ENCODE results near the gene GPD1L. TPM values are rescaled to one million over a fixed set of nuclear protein-coding genes. Genes with fewer than 3 reads are reported as not detected.

The GPD1L gene
- total RNA-seq, 2 donors from 2014 or later = 1.5 to 3.5 TPM

- 92% methylated on average over 1 of the region's 1 CpG; no CpG with 5 or more reads in 1 of the 2 experiments for WGBS, 2 experiments (ENCODE audit: insufficient coverage in 1 of 2, insufficient read length in 1 of 2)
These were observed 91.6 kb downstream of the GPD1L start for GRCh38 chr3:32197991-32198390.

GRCh38 chr3:32198714-32199113 lies 92.3 kb downstream of the GPD1L start:
- peaks cover 4% of the 10 kb centered on the region for H3K27me3 Mint-ChIP-seq (ENCODE audit: insufficient read depth)
- 94 to 100% methylated on average over 1 to 3 of the region's 3 CpGs for WGBS, 2 experiments (ENCODE audit: insufficient coverage in 1 of 2, insufficient read length in 1 of 2)
- peaks cover 6% of the 10 kb centered on the region for H3K4me1 ChIP-seq (ENCODE audit: control insufficient read depth, insufficient read depth, low read length)

More at GRCh38 chr3:32197991-32198390, 91.6 kb downstream of the GPD1L start:
- Mint-ChIP-seq H3K4me1 (peaks cover 12% of the 10 kb centered on the region), H3K27me3 (ENCODE audit: insufficient read depth) (peaks cover 6% of the 10 kb centered on the region), H3K9me3 (no peaks in the 10 kb centered on the region), H3K36me3 (ENCODE audit: low read depth) (no peaks in the 10 kb centered on the region), H3K4me3 (no peak overlapping the region), H3K27ac (no peak overlapping the region)
- DNase-seq = no peak
- Histone ChIP-seq H3K9ac (ENCODE audit: extremely low read depth, low read length, poor library complexity, severe bottlenecking) (no peak overlapping the region), H3K36me3 (ENCODE audit: control insufficient read depth, insufficient read depth, low read length) (no peaks in the 10 kb centered on the region), H3K4me3 (ENCODE audit: low read length) (no peak overlapping the region), H3K27me3 (ENCODE audit: control insufficient read depth, insufficient read depth, low read length, poor library complexity, severe bottlenecking) (no peaks in the 10 kb centered on the region), H3K27ac (ENCODE audit: low read depth, low read length) (no peak overlapping the region), H3K4me1 (ENCODE audit: control insufficient read depth, insufficient read depth, low read length) (peaks cover 6% of the 10 kb centered on the region), H3K9me3 (ENCODE audit: control insufficient read depth, low read length) (no peaks in the 10 kb centered on the region)
- no peak for TF ChIP-seq CTCF (conservative IDR thresholded peaks at IDR 0.05)

GRCh38 chr3:32200490-32200889 lies 94.1 kb downstream of the GPD1L start:
- H3K4me3 Mint-ChIP-seq = no peak overlapping the region
- no peak for DNase-seq
- H3K27ac ChIP-seq (ENCODE audit: low read depth, low read length) = no peak overlapping the region
- no peaks in the 10 kb centered on the region for H3K4me1 ChIP-seq (ENCODE audit: control insufficient read depth, insufficient read depth, low read length)
- no peaks in the 10 kb centered on the region for H3K27me3 ChIP-seq (ENCODE audit: control insufficient read depth, insufficient read depth, low read length, poor library complexity, severe bottlenecking)
- TF ChIP-seq CTCF (conservative IDR thresholded peaks at IDR 0.05) = no peak
- WGBS, 2 experiments (ENCODE audit: insufficient coverage in 1 of 2, insufficient read length in 1 of 2) = 94% methylated on average over 6 to 7 of the region's 7 CpGs
- peaks cover 2% of the 10 kb centered on the region for H3K4me1 Mint-ChIP-seq
- no peaks in the 10 kb centered on the region for H3K36me3 Mint-ChIP-seq (ENCODE audit: low read depth)
- H3K36me3 ChIP-seq (ENCODE audit: control insufficient read depth, insufficient read depth, low read length) = no peaks in the 10 kb centered on the region
- no peaks in the 10 kb centered on the region for H3K9me3 ChIP-seq (ENCODE audit: control insufficient read depth, low read length)
- no peak overlapping the region for H3K27ac Mint-ChIP-seq
- H3K9ac ChIP-seq (ENCODE audit: extremely low read depth, low read length, poor library complexity, severe bottlenecking) = no peak overlapping the region
- H3K27me3 Mint-ChIP-seq (ENCODE audit: insufficient read depth) = peaks cover 3% of the 10 kb centered on the region
- H3K9me3 Mint-ChIP-seq = no peaks in the 10 kb centered on the region
- H3K4me3 ChIP-seq (ENCODE audit: low read length) = no peak overlapping the region

More at GRCh38 chr3:32198714-32199113, 92.3 kb downstream of the GPD1L start:
- no peaks in the 10 kb centered on the region for H3K9me3 ChIP-seq (ENCODE audit: control insufficient read depth, low read length)
- Mint-ChIP-seq H3K9me3 (no peaks in the 10 kb centered on the region), H3K4me1 (peaks cover 12% of the 10 kb centered on the region), H3K27ac (no peak overlapping the region), H3K4me3 (no peak overlapping the region), H3K36me3 (ENCODE audit: low read depth) (no peaks in the 10 kb centered on the region)
- no peak overlapping the region for H3K4me3 ChIP-seq (ENCODE audit: low read length)
- no peaks in the 10 kb centered on the region for H3K27me3 ChIP-seq (ENCODE audit: control insufficient read depth, insufficient read depth, low read length, poor library complexity, severe bottlenecking)
- no peak overlapping the region for H3K9ac ChIP-seq (ENCODE audit: extremely low read depth, low read length, poor library complexity, severe bottlenecking)
- H3K36me3 ChIP-seq (ENCODE audit: control insufficient read depth, insufficient read depth, low read length) = no peaks in the 10 kb centered on the region
- no peak for TF ChIP-seq CTCF (conservative IDR thresholded peaks at IDR 0.05)
- no peak for DNase-seq
- no peak overlapping the region for H3K27ac ChIP-seq (ENCODE audit: low read depth, low read length)
